Mesodermal cell (in vitro differentiated cells): Measurements from ENCODE around the gene PLCH2.
"Not testable (repeated sequence)": the region's sequence is repeated elsewhere in the genome, so short reads cannot be mapped to it uniquely, and the experiment has no call there.

Source experiments
- H3K27ac ChIP-seq: 2 replicates; pipeline ENCODE4 v1.7.0; 2013; ENCODE audit warnings: mild to moderate bottlenecking, low read depth, low read length, moderate library complexity; ENCODE audit not compliant: severe bottlenecking
- H3K36me3 ChIP-seq: 2 replicates; pipeline ENCODE4 v1.7.1; 2013; ENCODE audit warnings: mild to moderate bottlenecking, low read length, moderate library complexity; ENCODE audit not compliant: control insufficient read depth, insufficient read depth
- H3K4me1 ChIP-seq: one replicate; pipeline ENCODE4 v1.7.1; 2013; ENCODE audit warnings: mild to moderate bottlenecking, low read length; ENCODE audit not compliant: insufficient read depth, control insufficient read depth, poor library complexity, severe bottlenecking
- H3K4me3 ChIP-seq: 2 replicates; pipeline ENCODE4 v1.7.0; 2013; ENCODE audit warnings: low read length, control low read depth, mild to moderate bottlenecking; ENCODE audit not compliant: insufficient read depth, poor library complexity, severe bottlenecking; ENCODE audit errors: extremely low read depth
- H3K9me3 ChIP-seq: 2 replicates; pipeline ENCODE4 v1.7.1; 2013; ENCODE audit warnings: mild to moderate bottlenecking, low read length, moderate library complexity; ENCODE audit not compliant: control insufficient read depth
- WGBS, 2 experiments: methylation state at CpG; one replicate each; pipeline ENCODE4 v1.1.5; 2013; ENCODE audit warnings: missing lambda C conversion rate in 2 of 2; ENCODE audit not compliant: insufficient coverage in 2 of 2; 5-methylcytosine and 5-hydroxymethylcytosine counted together

PLCH2 gene

GRCh38 chr1:2451741-2452140 lies 24.3 kb upstream of the PLCH2 start:
- WGBS, 2 experiments = 42 to 43% methylated on average over 11 to 12 of the region's 18 CpGs
- peak overlapping the region; percentile 77 for H3K27ac ChIP-seq
- H3K4me3 ChIP-seq = no peak overlapping the region
- peaks cover 59% of the 10 kb centered on the region for H3K4me1 ChIP-seq
- no peaks in the 10 kb centered on the region for H3K9me3 ChIP-seq
- H3K36me3 ChIP-seq = no peaks in the 10 kb centered on the region

DNA sequence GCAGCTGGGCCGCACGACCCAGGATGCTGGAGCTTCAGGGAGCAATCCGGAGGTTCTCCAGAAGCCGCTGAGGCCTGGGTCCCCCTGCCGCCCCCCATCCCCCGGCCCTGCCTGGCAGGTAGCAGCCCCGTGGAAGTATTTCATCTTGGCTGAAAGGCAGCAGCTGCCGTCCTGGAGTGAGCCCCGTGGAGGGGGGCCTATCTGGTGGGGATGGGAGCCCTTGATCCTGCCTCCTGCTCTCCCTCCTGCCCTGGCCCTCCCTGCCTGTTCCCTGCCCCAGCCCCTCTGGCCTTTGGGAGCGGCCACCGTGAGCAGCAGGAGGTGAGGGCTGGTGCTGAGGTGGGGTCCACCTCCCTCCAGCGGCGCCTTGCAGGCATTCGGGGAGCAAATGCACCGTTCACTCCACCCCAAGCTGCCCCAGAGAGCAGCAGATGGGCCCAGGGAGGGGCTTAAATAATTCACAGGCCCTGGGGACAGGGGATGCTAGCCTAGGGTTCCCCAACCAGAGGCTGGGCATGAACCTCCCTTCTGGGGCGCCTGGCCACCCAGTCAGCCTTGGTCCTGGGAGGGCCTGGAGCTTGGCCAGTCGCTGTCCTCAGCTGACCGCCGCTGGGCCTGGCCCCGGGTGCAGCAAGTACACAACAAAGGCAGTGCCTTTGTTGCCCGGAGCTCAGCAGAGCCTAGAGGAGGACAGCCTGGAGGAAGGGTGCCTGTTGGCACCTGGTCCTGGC lies 23.7 kb upstream of the PLCH2 start:
- 65 to 77% methylated on average over 15 to 16 of the region's 21 CpGs for WGBS, 2 experiments

DNA sequence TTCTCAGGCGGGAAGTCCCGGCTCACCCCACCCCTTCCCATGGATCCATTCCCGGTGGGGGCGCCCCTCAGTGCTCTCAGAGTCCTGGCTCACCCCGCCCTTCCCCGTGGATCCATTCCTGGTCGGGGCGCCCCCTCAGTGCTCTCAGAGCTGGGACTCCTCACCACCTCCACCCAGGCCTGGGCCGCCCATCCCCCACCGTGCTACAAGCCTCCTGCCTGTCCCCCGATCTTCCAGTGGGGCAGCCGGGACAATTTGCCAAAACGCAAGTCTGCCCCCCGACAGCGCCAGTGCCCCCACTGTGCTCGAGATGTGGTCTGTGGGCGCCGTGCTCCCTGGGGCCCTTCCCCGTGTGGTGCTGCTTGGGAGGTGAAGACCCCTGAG lies 23.2 kb upstream of the PLCH2 start:
- Histone ChIP-seq H3K4me3 (no peak overlapping the region), H3K9me3 (no peaks in the 10 kb centered on the region), H3K4me1 (peaks cover 55% of the 10 kb centered on the region), H3K27ac (peak overlapping the region; percentile 77), H3K36me3 (no peaks in the 10 kb centered on the region)
- 85 to 89% methylated on average over 15 to 16 of the region's 19 CpGs for WGBS, 2 experiments

More for the DNA sequence above, 23.7 kb upstream of the PLCH2 start:
- peak overlapping the region; percentile 77 for H3K27ac ChIP-seq
- no peaks in the 10 kb centered on the region for H3K36me3 ChIP-seq
- peaks cover 56% of the 10 kb centered on the region for H3K4me1 ChIP-seq
- no peaks in the 10 kb centered on the region for H3K9me3 ChIP-seq
- no peak overlapping the region for H3K4me3 ChIP-seq

DNA sequence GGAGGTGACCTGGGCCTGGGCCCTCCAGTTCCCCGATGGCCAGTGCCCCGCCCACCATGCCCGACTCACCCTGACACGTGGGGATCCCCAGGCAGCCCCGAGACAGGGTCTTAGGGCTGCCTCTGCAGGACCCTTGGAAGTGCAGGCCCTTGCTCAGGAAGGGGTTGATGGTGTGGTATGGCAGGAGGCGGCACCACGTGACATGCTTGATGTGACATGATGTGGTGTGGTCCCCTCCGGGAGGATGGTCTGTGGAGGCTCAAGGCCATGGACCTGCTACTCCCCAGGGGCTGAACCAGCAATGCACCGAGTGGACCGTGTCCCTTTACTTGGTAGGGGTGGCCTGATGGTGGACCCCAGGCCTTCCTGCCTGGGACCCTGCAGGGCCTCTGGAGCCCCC lies 21.9 kb upstream of the PLCH2 start:
- Histone ChIP-seq H3K9me3 (no peaks in the 10 kb centered on the region), H3K27ac (no peak overlapping the region), H3K4me1 (peaks cover 44% of the 10 kb centered on the region), H3K4me3 (no peak overlapping the region), H3K36me3 (no peaks in the 10 kb centered on the region)
- 91 to 93% methylated on average over 7 of the region's 10 CpGs for WGBS, 2 experiments

GRCh38 chr1:2455757-2456156 lies 20.3 kb upstream of the PLCH2 start:
- Histone ChIP-seq H3K4me3 (no peak overlapping the region), H3K27ac (no peak overlapping the region), H3K4me1 (peaks cover 34% of the 10 kb centered on the region), H3K36me3 (no peaks in the 10 kb centered on the region), H3K9me3 (no peaks in the 10 kb centered on the region)
- 84 to 94% methylated on average over 8 to 10 of the region's 21 CpGs for WGBS, 2 experiments

- H3K4me3 ChIP-seq = no peak overlapping the region
- no peak overlapping the region for H3K27ac ChIP-seq
- peaks cover 20% of the 10 kb centered on the region for H3K4me1 ChIP-seq
- no peaks in the 10 kb centered on the region for H3K36me3 ChIP-seq
- 89 to 95% methylated on average over 17 of the region's 17 CpGs for WGBS, 2 experiments
- H3K9me3 ChIP-seq = no peaks in the 10 kb centered on the region
Observed at GRCh38 chr1:2457444-2457843, 18.6 kb upstream of the PLCH2 start.

DNA sequence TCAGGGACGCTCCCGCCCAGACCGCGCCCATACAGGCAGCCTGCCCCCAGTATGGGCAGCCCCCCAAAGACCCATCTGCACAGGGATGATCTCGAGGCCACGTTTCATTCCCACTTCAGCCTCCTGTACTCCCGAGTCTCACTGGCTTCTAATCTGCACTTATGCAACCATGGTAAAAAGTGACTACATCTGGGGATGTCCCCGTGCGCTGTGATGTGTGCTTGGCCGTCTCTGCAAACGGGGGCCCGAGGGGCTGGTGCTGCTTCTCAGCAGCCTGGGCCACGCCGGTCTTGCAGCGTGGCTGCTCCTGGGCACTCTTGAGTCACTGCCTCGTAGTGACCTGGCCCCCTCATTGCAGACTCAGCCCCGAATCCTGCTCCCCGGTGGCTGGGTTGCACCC lies 17.4 kb upstream of the PLCH2 start:
- Histone ChIP-seq H3K4me1 (peaks cover 11% of the 10 kb centered on the region), H3K4me3 (no peak overlapping the region), H3K9me3 (no peaks in the 10 kb centered on the region), H3K27ac (no peak overlapping the region), H3K36me3 (no peaks in the 10 kb centered on the region)
- WGBS, 2 experiments = 87 to 94% methylated on average over 17 to 18 of the region's 18 CpGs

DNA sequence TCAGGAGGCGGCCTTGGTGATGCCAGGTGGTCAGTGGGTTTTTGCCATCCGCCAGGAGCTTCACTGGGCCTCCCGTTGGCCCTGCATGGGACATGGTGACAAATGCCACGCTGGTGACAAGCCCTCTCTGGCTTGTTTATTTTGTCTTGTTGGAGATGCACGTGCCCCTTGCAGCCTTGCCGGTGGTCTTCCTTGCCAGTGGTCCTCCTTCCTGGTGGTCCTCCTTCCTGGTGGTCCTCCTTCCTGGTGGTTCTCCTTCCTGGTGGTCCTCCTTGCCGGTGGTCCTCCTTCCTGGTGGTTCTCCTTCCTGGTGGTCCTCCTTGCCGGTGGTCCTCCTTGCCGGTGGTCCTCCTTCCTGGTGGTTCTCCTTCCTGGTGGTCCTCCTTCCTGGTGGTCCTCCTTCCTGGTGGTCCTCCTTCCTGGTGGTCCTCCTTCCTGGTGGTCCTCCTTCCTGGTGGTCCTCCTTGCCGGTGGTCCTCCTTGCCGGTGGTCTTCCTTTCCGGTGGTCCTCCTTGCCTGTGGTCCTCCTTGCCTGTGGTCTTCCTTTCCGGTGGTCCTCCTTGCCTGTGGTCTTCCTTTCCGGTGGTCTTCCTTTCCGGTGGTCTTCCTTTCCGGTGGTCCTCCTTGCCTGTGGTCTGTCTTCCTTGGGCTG lies 16.9 kb upstream of the PLCH2 start:
- peaks cover 11% of the 10 kb centered on the region for H3K4me1 ChIP-seq
- not testable (repeated sequence) for H3K9me3 ChIP-seq, H3K4me3 ChIP-seq, H3K27ac ChIP-seq, H3K36me3 ChIP-seq
- 93 to 96% methylated on average over 12 to 14 of the region's 16 CpGs for WGBS, 2 experiments

- 85 to 91% methylated on average over 20 to 23 of the region's 23 CpGs for WGBS, 2 experiments
- Histone ChIP-seq H3K27ac (no peak overlapping the region), H3K36me3 (no peaks in the 10 kb centered on the region), H3K9me3 (no peaks in the 10 kb centered on the region), H3K4me3 (no peak overlapping the region), H3K4me1 (peaks cover 11% of the 10 kb centered on the region)
Observed at GRCh38 chr1:2459757-2460156, 16.3 kb upstream of the PLCH2 start.

DNA sequence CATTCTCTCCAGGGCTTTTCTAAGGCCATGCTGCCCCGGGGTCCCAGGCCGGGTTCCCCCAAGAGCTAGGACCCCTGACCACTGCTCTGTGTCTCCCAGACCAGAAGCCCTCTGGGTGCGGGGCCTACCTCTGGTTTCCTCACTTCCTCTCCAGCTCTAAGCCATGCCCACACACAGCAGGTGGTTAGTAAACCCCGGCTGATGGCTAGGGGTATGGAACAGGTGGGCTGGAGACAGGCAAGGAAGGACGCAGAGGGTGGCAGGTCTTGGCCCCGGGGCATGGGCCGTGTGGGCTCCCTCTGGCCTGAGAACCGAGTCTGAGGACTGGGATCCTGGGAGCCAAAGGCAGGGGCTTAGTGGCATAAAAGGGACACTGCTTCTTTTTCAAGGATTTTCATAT lies 15.9 kb upstream of the PLCH2 start:
- no peak overlapping the region for H3K27ac ChIP-seq
- peaks cover 11% of the 10 kb centered on the region for H3K4me1 ChIP-seq
- 88 to 94% methylated on average over 7 of the region's 8 CpGs for WGBS, 2 experiments
- no peak overlapping the region for H3K4me3 ChIP-seq
- H3K9me3 ChIP-seq = no peaks in the 10 kb centered on the region
- no peaks in the 10 kb centered on the region for H3K36me3 ChIP-seq
